NCI-H345 treated with DMSO at 0.1 percent for 48 hours (cell line): ENCODE data around the gene DNAH2.

Experiments
- DNase-seq: peaks from one replicate; lab custom pipeline; 2025; ENCODE audit not compliant: unreplicated experiment; lab: John Stamatoyannopoulos, UW

Gene DNAH2

DNA sequence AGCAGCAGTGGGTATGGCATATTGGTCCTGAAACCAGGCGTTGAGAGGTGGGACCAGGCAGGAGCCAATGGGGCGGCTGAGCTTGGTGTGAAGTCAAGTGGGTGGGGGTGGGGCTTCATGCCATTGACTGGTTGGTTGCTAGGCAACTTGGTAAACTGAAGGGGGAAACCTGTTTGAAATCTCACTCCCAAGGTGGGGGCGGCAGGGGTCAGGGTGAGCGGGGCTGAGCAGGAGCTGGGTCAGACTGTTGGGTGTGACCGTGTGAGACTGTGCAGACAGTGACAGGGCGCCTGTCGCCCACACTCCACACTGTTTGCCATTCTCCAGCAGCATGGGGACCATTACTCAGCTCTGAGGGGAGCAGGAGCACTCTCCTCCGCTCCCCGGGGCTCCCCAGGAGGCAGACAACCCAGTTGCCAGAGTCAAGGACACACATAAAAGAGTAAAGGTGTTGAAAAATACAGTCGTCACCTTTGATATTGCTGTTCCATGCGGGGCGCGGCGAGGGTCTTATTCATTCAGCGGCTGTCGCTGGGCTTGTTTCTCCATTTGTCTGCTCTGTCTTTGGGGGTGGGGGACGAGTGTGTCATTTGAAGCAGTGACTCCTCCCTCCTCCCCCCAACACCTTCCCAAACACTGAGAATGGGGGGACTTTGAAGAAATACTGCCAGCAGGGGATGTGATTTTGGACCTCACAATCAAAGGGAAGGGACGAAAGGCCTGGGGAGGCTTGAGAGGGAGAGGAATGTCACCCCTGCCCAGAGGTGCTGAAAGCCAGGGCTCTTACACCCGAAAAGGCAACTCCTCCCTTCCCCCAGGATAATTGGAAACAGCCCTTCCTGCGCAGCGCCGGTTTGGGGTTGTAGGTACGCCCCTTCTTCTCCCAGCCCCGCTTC, 13.7 kb upstream of the DNAH2 start:
- DNase-seq = peak; percentile 23

DNA sequence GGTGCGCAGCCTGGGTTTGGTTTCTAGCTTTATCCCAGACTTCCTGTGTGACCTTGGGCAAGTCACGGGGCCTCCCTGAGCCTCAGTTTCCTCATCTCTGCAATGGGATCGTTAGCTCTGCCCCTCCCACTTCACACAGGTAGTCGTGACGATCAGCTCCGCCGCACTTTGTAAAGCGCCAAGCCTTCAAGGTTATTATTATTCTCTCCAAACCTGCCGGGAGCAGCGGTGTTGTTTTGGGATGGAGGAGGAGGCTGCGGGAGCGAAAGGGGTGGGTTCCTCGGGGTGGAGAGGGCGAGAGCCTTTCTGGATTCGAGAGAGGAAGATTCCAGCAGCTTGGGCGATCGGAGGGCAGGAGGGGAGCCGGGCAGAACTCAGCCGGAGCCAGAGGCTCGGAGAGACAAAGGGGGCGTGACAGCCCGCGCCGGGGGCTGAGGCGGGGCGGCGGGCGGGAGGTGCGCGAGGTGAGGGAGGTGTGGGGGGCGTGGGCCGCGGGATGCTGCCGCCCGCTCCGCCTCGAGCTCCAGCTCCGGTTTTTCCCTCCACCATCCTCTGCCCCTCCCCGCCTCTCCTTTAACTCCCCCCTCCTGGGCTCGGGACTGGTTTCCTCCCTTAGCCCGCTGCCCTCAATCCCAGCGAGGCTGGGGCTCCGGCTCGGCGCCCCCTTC, 12.8 kb upstream of the DNAH2 start, which contains the start of gene EFNB3:
Gene EFNB3 (plus strand): TSS at position 602 of the 668 bp plus-strand sequence. CDS start 397 bp downstream, outside the sequence.
- DNase-seq = peak; percentile 23

DNA sequence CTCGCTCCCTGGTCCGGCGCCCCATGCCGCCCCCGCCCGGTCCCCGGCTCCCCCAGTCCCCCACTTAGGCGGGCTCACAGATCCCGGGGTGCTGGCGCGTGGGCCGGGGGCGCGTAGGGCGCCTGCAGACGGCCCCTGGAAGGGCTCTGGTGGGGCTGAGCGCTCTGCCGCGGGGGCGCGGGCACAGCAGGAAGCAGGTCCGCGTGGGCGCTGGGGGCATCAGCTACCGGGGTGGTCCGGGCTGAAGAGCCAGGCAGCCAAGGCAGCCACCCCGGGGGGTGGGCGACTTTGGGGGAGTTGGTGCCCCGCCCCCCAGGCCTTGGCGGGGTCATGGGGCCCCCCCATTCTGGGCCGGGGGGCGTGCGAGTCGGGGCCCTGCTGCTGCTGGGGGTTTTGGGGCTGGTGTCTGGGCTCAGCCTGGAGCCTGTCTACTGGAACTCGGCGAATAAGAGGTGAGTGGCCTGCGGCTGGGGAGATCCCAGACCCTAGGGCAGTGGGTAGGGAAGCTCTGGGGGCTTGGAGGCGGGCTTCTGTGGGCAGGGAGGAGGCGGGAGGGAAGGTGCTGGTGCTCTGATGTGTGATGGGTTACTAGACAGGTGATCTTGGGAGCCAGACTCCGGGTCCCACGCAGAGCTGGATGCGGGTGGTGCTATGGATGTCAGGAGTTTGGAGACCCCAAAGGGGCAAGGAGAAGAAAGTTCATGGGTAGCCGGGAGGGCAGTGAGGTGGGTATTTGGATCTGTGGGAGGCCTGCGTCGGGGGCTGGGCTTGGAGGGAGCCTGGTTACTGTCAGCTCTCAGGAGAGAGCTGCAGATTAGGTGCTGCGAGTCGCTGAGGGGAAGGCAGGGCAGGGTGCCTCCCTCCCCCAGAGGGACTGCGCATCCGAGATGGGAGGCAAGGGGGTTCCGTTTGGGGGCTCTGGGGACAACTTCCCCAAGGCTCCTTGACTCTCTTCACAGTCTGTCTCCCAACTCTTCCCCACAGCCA, 12.0 kb upstream of the DNAH2 start:
- no peak for DNase-seq

DNA sequence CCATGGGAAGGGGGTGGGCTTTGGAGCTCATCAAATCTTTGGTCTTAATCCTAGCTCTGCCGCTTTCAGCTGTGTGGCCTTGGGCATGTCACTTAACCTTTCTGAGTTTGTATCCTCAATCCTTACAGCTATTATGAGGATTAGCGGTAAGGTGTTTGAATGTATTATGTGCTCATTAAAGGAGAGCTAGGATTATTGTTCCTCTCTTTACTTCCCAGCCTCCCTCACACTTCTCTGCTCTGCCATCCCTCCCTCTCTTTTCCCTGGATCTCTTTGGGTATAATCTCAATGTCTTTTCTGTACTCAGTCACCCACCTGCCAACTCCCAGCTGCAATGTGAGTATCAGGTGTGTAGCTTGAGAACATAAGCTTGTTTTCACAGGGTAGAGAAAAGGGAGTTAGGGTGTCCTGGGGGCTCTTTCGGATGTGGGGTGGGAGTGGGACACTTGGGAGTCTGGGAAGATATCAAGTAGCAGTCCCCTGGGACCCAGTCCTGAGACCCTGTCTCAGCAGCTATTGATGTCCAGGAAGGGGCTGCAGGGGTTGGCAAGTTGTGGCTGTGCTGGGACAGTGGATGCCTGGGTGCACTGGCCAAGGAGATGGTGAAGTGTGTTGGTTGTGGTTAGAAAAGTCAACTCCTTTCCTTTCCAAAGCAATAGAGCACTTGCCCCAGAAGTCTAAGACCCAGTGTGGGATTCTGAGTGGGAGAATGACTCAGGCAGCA, 10.8 kb upstream of the DNAH2 start:
- no peak for DNase-seq

DNA sequence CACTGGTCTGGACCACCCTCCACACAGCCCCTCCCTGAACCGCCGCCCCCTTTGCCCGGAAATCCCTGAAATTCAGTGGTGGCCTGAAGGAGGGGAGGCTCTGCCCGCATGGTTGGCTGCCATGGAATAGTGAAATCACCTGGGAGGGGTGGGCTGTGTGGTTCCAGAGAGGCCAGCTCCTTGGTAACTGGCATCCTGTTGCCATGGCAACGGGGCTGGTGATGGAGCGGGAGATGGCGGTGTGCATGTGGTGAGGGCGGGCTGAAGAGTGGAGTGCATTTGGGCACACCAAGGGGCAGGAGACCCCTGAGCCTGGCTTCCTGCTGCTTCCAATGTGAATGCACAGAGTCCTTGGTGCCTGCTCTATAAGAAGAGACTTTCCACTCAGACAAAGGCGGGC, 10.1 kb upstream of the DNAH2 start:
- no peak for DNase-seq

DNA sequence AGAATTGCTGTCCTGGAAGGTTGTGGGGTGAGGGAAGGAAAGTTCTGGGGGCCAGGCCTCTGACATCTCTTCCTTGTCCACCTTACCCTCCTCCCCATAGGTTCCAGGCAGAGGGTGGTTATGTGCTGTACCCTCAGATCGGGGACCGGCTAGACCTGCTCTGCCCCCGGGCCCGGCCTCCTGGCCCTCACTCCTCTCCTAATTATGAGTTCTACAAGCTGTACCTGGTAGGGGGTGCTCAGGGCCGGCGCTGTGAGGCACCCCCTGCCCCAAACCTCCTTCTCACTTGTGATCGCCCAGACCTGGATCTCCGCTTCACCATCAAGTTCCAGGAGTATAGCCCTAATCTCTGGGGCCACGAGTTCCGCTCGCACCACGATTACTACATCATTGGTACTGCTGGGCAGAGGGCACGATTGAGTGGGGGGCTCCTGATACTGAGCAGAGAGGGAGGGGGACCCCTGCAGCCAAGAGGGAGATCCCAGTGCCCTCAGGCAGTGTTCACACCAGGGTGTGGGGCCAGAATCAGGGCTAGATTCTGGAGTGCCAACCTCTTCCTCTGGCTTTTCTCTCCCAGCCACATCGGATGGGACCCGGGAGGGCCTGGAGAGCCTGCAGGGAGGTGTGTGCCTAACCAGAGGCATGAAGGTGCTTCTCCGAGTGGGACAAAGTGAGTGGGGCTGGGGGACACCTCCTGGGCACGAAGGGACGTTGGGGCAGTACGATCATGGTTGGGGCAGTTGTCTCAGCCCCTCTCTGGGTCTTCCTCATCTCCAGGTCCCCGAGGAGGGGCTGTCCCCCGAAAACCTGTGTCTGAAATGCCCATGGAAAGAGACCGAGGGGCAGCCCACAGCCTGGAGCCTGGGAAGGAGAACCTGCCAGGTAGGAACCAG, 9.4 kb upstream of the DNAH2 start:
- no peak for DNase-seq

DNA sequence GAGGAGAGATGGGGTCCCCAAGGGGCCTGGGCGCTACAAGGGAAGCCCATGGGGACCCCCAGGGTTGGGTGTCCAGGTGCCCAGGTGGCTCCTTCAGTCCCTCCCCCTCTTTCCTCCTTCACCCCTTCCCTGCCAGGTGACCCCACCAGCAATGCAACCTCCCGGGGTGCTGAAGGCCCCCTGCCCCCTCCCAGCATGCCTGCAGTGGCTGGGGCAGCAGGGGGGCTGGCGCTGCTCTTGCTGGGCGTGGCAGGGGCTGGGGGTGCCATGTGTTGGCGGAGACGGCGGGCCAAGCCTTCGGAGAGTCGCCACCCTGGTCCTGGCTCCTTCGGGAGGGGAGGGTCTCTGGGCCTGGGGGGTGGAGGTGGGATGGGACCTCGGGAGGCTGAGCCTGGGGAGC, 8.5 kb upstream of the DNAH2 start:
- no peak for DNase-seq

DNA sequence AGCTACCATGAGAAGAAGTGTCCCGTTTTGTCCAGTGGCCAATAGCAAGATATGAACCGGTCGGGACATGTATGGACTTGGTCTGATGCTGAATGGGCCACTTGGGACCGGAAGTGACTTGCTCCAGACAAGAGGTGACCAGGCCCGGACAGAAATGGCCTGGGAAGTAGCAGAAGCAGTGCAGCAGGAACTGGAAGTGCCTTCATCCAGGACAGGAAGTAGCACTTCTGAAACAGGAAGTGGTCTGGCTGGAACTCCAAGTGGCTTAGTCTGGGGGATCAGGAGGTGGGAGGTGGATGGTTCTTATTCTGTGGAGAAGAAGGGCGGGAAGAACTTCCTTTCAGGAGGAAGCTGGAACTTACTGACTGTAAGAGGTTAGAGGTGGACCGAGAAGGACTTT, 7.2 kb upstream of the DNAH2 start:
- no peak for DNase-seq

DNA sequence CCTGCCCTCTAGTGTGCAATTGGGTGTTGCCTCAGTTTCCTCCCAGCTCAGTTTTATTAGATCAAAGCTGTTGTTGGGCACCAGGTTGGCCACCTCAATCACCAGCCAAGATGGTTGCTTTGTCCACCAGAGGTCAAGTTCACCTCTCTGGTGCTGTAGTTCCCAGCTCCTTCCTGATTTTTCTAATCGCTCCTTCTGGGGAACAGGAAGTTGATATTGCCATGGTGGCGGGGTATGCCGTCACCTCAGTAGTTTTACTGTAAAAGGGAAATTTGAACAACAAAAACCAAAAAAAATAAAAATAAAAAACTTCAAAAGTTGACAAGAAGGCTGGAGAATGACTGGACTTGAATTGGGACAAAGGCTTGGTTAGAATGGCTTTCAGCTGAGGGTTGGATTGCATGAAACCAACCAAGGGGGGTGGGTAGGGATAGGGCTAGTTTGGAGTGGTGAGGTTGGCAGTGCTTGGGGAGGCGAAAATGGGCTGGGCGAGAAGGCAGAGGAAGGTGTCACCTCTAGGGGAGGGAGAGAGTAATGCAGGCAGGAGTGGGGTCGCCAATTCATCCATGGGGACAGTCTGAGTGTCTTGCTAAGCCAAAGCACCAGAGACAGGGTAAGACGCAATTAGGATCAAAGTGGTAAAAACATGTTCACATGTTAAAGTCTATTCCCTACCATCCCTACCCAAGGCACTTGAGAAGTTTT, 6.3 kb upstream of the DNAH2 start:
- DNase-seq = no peak

DNA sequence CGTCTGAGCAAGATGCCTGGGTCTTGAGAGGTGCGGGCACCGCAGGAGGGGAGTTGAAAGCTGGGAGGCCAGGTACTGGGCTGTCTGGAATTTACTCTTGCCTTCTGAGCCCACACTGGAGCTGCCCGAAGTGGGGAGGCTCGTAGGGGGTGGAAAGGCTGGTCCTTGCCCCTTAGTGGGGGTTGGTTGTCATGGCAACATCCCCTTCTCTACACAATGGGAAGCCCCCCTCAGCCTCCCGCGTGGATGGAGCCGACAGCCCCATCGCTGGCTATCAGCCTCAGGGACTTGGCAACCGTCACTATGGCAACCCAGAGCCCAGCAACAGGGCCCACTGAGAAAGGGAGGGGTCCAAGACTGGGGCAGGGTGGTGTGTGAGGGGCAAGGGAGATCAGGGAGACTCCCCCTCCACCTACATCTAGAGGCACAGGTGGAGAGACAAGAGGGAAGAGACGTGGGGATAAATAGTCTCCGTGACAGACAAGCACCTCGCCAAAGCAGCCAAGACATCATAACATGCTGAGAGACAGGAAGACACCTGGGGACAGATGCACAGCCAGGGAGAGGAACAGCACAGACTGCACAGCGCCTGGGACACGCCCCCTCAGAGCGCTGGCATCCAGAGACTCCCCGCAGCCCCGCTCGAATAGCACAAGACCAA, 5.3 kb upstream of the DNAH2 start:
- DNase-seq = no peak

DNA sequence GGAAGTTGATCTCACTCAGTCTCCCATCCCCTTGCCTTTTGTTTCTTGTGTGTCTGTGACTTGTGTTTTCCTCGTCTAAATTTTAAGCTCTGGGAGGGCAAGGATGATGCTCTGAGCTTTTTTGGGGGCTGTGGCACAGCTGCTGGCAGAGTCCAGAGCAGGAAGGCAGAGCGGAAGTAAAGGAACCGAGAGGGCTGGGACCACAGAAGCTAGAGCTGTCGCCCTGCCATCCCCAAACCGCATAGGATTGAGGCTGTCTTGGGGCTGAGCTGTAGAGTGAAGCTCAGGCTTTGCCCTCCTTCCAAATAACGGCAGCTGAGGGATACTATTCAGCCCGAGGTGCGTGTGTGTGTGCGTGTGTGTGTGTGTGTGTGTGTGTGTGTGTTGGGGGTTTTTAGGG, 3.8 kb upstream of the DNAH2 start:
- DNase-seq = no peak

DNA sequence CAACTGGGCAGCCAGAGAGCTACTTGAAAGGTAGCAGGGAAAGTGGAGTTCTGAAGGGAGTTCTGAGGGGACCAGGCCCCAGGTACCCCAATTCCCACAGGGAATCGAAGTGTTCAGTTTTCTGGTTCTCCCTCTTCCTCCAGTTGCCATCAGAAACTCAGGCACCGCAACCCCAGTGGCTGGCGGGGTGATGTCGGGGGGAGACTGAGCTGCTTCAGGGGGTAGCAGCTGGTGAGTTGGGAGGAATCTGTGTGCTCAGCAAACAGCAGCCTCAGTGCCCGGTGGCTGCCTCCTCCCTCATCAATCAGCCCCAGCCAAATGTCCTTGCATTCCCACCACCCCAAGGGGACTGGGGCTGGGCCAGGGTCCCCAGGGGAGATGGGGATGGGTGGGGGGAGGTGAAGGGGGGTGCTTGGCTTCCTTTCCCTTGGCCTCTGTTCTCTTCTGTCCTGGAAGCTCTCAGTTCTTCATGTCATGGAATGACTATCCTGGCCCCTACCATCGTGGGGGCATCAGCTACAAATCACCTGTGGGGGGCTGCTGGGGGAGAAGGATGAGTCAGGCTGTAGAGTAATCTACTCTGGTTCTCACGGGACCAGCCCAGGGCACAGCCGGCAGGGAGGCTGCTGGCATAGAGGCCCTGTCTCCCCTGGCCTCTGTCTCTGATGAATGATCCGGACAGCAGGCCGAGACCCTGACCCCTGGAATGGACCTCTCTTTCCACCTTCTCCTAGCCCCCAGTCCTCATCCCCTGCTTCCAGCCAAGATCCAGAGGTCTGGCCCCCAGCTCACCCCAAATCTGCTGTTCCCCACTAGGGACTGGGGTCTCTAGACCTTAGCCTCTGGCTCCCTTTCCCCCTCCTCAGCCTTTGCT, 2.6 kb upstream of the DNAH2 start:
- no peak for DNase-seq

DNA sequence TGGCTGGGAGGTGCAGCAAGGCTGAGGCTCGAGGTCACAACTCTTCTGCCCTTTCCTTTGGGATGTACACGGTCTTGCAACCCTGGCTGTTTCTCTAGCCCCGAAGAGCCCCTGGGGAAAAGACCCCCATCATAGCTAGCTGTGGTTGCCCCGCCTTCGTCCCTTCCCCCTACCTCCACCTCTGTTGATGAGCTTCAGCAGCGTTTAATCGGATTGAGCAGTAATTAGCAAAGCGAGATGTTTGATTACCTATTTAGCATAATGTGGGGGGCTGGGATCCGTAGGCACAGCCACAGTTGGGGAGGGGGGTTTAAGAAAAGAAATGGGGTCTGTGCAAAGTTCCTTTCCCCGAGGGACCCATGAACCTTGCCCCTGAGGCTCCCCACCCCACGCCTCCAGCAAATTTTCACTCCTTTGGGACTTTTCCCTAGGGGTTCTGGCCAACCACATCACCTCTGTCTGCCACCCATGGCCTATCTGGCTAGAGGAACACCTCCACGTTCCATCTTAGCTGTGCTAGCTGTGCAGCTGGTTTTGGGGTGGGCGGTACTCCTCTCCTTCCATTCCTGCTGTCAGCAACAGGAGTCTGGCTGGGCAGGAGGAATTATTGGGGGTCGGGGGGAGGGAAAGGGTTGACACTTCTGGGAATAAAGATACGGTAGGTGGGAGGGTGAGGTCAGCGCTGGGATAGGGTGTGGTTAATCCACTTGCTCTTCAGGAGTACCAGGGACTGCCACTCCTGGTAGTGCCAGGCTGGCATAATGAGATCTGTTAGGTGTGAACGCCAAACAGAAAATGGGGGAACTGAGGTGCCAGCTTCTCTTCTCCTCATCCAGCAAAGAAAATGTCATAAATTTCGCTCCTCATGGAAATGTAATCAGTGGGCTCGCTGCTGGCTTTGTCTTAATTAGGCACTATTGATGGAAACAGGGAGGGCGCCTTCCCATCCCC, 1.3 kb upstream of the DNAH2 start:
- no peak for DNase-seq

DNA sequence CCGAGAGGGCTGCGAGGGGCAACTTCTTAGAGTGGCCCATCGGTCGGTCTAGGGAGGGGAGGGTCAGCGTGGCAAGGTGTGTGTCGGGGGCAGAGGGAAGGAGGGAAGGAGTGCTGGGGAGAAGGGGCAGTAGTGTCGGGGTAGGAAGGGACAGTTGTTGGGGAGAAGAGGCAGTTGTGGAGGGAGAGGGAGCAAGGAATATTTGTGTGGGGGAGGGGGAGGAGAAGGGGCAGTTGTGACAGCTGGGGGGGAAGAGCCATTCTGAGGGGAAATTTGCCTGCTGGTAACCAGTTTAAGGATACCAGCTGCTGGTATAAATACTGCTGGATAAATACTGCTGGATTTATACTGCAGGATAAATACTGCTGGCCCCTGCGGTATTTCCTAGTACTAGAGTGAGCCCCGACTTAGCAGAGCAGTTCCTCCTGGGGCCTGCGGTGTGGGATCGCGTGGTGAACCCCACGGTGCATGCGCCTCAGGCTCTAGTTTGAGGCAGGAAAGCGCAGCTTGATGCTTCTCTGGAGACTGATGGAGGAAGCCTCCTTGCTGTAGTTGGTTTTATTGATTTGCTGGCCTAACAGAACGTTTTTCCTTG, 309 bp downstream of the DNAH2 start:
- DNase-seq = no peak

DNA sequence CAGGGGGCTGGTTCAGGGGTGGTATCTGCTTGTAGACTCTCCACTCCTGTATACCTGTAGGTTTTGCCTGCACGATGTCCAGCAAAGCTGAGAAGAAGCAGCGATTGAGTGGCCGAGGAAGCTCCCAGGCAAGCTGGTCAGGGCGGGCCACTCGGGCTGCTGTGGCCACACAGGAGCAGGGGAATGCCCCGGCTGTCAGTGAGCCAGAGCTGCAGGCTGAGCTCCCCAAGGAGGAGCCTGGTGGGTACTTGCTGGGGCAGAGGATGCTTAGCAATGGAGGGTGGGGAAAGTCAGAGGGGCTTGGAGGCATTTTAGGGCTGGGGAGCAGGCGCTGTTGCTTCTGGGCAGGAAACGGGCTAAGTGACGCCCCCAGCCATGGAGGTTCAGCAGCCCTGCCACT, 2.1 kb downstream of the DNAH2 start:
- DNase-seq = no peak

DNA sequence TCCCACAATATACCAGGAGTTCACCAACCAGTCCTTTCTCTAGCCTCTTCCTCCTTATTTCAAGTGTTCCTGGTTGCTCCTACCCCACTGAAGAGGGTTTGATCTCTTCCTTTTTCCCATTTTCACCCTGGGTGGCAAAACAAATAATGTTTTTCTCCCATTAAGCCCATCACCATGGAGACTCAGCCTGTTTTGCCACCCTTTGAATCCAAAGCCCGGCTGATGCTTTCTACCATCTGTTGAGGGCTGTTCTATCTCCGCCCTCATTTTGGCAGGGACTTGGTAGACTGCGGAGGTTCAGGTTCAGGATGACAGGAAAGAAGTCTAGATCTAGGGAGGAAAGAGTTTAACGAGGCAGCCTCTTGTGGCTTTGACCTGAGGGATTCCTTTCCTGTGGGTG, 2.6 kb downstream of the DNAH2 start:
- DNase-seq = no peak
